ENCODE data around the gene ATPAF1. TPM values are rescaled to one million over a fixed set of nuclear protein-coding genes. Genes with fewer than 3 reads are reported as not detected.

Gene ATPAF1
- total and polyA plus RNA-seq, 2 donors (not counting 1 experiment from before 2014, with no cell fraction given), result 65.6 to 72.1 TPM

- H2AFZ ChIP-seq (ENCODE audit: low read length), result no peak overlapping the region
- TF ChIP-seq EZH2 (IDR thresholded peaks at IDR 0.05; ENCODE audit: low read length, missing control alignments) (no peak), CTCF (conservative IDR thresholded peaks at IDR 0.05 in 1 of 2, IDR thresholded peaks at IDR 0.05 in 1 of 2; ENCODE audit: low read depth in 1 of 2, low read length in 2 of 2) (no peak)
- H3K4me1 ChIP-seq (ENCODE audit: control insufficient read depth, extremely low read depth, insufficient read depth, low read length), result no peaks in the 10 kb centered on the region
- H3K4me3 ChIP-seq (replicated peaks in 1 of 4; ENCODE audit: control extremely low read depth in 1 of 4, insufficient read depth in 1 of 4, low read depth in 3 of 4, low read length in 4 of 4), result no peak overlapping the region
- no peak overlapping the region for H3K9ac ChIP-seq (ENCODE audit: insufficient read depth, low read length)
- no peaks in the 10 kb centered on the region for H3K36me3 ChIP-seq (ENCODE audit: control insufficient read depth, insufficient read depth, low read length)
- H3K27ac ChIP-seq (ENCODE audit: insufficient read depth, low read length), result no peak overlapping the region
- no peaks in the 10 kb centered on the region for H3K27me3 ChIP-seq (ENCODE audit: control insufficient read depth, insufficient read depth, low read length)
- no peaks in the 10 kb centered on the region for H3K9me3 ChIP-seq (ENCODE audit: control insufficient read depth, insufficient read depth, low read depth, low read length)
- no peak overlapping the region for H3K4me2 ChIP-seq (ENCODE audit: extremely low read depth, insufficient read depth, low read length)
- no peak for DNase-seq (ENCODE audit: low read depth in 2 of 2)
- no peaks in the 10 kb centered on the region for H4K20me1 ChIP-seq (ENCODE audit: control insufficient read depth, extremely low read depth, insufficient read depth, low read length)
- no peaks in the 10 kb centered on the region for H3K79me2 ChIP-seq (ENCODE audit: control insufficient read depth, insufficient read depth, low read length)
Measured at GRCh38 chr1:46621930-46622329, 46.2 kb downstream of the ATPAF1 start.

DNA sequence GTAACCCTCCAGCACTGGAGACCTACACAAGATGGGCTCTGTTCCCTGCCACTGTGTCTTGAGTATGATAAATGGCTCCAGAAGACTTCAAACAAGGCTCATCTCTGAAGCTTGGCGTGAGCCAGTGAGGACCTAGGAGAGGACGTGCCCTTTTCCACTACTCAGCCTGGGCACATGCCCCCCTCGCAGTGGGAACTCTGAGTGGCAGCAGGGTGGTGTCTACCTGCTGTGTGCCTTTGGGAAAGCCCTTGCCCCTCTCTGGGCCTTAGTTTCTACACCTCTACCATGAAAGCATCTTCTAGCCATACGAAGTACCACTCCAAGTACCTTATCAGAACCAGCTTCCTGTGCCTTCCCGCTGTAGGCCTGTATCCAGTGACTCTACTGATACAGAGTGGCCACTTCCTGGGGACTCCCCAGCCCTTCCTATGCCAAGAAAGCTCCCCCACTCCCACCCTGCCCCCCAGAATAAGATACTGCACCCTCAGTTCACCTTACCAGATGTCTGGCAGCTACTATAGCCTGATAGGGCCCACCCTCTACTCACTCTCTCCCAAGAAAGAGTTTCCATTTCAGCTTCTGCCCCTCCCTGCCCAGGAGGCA, 48.4 kb downstream of the ATPAF1 start:
- no peak overlapping the region for H3K4me2 ChIP-seq (ENCODE audit: extremely low read depth, insufficient read depth, low read length)
- H3K27me3 ChIP-seq (ENCODE audit: control insufficient read depth, insufficient read depth, low read length), result no peaks in the 10 kb centered on the region
- H3K36me3 ChIP-seq (ENCODE audit: control insufficient read depth, insufficient read depth, low read length), result no peaks in the 10 kb centered on the region
- no peaks in the 10 kb centered on the region for H3K79me2 ChIP-seq (ENCODE audit: control insufficient read depth, insufficient read depth, low read length)
- no peaks in the 10 kb centered on the region for H4K20me1 ChIP-seq (ENCODE audit: control insufficient read depth, extremely low read depth, insufficient read depth, low read length)
- H3K27ac ChIP-seq (ENCODE audit: insufficient read depth, low read length), result no peak overlapping the region
- H3K4me3 ChIP-seq (replicated peaks in 1 of 4; ENCODE audit: control extremely low read depth in 1 of 4, insufficient read depth in 1 of 4, low read depth in 3 of 4, low read length in 4 of 4), result no peak overlapping the region
- H2AFZ ChIP-seq (ENCODE audit: low read length), result no peak overlapping the region
- H3K9me3 ChIP-seq (ENCODE audit: control insufficient read depth, insufficient read depth, low read depth, low read length), result no peaks in the 10 kb centered on the region
- H3K4me1 ChIP-seq (ENCODE audit: control insufficient read depth, extremely low read depth, insufficient read depth, low read length), result peaks cover 5% of the 10 kb centered on the region
- H3K9ac ChIP-seq (ENCODE audit: insufficient read depth, low read length), result no peak overlapping the region
- no peak for TF ChIP-seq CTCF (conservative IDR thresholded peaks at IDR 0.05 in 1 of 2, IDR thresholded peaks at IDR 0.05 in 1 of 2; ENCODE audit: low read depth in 1 of 2, low read length in 2 of 2)
- TF ChIP-seq EZH2 (IDR thresholded peaks at IDR 0.05; ENCODE audit: low read length, missing control alignments), result no peak
- no peak for DNase-seq (ENCODE audit: low read depth in 2 of 2)

DNA sequence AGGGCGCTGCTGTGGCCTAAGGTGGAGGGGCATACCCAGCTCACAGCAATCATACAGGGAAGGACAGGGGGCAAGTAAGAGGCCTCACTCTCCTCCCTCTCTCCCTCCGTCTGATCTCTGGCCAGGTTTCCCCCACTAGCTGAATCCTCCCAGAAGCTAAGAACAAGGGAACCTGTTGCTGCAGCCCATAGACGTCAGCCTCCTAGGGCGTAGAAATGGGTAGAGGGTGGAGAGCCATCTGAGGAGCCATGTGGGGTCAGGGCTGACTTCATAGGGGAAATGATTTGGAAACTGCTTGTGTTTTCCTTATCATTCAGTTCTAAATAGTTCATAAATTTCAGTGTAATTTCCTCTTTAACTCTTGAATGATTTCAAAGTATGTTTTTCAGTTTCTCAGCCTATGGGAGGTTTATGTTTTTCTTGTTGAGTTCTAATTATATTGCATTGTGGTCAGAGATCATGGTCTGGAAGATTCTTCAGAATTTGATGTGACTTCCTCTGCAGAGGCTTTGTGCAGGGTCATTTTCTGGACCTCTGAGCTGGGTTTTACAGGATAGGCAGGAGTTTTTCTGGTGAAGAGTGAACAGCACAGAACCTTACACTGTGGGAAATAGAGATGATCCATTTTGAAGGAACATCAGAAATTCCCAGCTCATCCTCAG, 49.3 kb downstream of the ATPAF1 start:
- no peak for DNase-seq (ENCODE audit: low read depth in 2 of 2)
- TF ChIP-seq EZH2 (IDR thresholded peaks at IDR 0.05; ENCODE audit: low read length, missing control alignments), result no peak
- TF ChIP-seq CTCF (conservative IDR thresholded peaks at IDR 0.05 in 1 of 2, IDR thresholded peaks at IDR 0.05 in 1 of 2; ENCODE audit: low read depth in 1 of 2, low read length in 2 of 2), result no peak
- no peak overlapping the region for H2AFZ ChIP-seq (ENCODE audit: low read length)
- peaks cover 10% of the 10 kb centered on the region for H3K4me1 ChIP-seq (ENCODE audit: control insufficient read depth, extremely low read depth, insufficient read depth, low read length)
- no peaks in the 10 kb centered on the region for H3K9me3 ChIP-seq (ENCODE audit: control insufficient read depth, insufficient read depth, low read depth, low read length)
- no peak overlapping the region for H3K4me2 ChIP-seq (ENCODE audit: extremely low read depth, insufficient read depth, low read length)
- no peak overlapping the region for H3K4me3 ChIP-seq (replicated peaks in 1 of 4; ENCODE audit: control extremely low read depth in 1 of 4, insufficient read depth in 1 of 4, low read depth in 3 of 4, low read length in 4 of 4)
- H3K27me3 ChIP-seq (ENCODE audit: control insufficient read depth, insufficient read depth, low read length), result no peaks in the 10 kb centered on the region
- no peak overlapping the region for H3K9ac ChIP-seq (ENCODE audit: insufficient read depth, low read length)
- no peaks in the 10 kb centered on the region for H3K79me2 ChIP-seq (ENCODE audit: control insufficient read depth, insufficient read depth, low read length)
- no peaks in the 10 kb centered on the region for H4K20me1 ChIP-seq (ENCODE audit: control insufficient read depth, extremely low read depth, insufficient read depth, low read length)
- H3K27ac ChIP-seq (ENCODE audit: insufficient read depth, low read length), result no peak overlapping the region
- no peaks in the 10 kb centered on the region for H3K36me3 ChIP-seq (ENCODE audit: control insufficient read depth, insufficient read depth, low read length)

Measured in fibroblast of lung (primary cell).